A549 (cell line): ENCODE data around the gene ZNF692.

Experiments
- CTCF ChIP-seq: fragments of >200 bp; sonication (Bioruptor Twin); formaldehyde crosslinking; IDR thresholded peaks from 3 replicates; pipeline ENCODE4 v1.5.1; 2016
- JUN ChIP-seq, 2 experiments: fragments of >200 bp; sonication (Bioruptor Twin); formaldehyde crosslinking; IDR thresholded peaks; 2 replicates in 1 of 2; 3 replicates in 1 of 2; pipeline ENCODE4 v1.6.1; 2016 to 2017
- KDM1A ChIP-seq: fragments of 200-600 bp; sonication (generic); IDR thresholded peaks from 2 replicates; pipeline ENCODE4 v1.6.1; 2016; ENCODE audit warnings: low read depth, mild to moderate bottlenecking
- MAFK ChIP-seq: fragments of 450-650 bp; IDR thresholded peaks from 2 replicates; pipeline ENCODE4 v1.6.1; 2014; ENCODE audit not compliant: partially characterized antibody
- MAX ChIP-seq: IDR thresholded peaks from 2 replicates; pipeline ENCODE4 v1.6.1; 2012
- MYC ChIP-seq: IDR thresholded peaks from 2 replicates; pipeline ENCODE4 v1.6.1; 2012; ENCODE audit warnings: mild to moderate bottlenecking, inconsistent platforms, low read length, improper control_type of control experiment, borderline replicate concordance
- POLR2A ChIP-seq: IDR thresholded peaks from 2 replicates; pipeline ENCODE4 v1.6.1; 2012; ENCODE audit warnings: mild to moderate bottlenecking, low read length
- POLR2AphosphoS2 ChIP-seq: conservative IDR thresholded peaks from 2 replicates; pipeline ENCODE4 v1.6.1; 2012; ENCODE audit warnings: low read length, improper control_type of control experiment, inconsistent platforms
- RAD21 ChIP-seq, 2 experiments: fragments of >200 bp in 1 of 2; sonication (Bioruptor Twin) in 1 of 2; formaldehyde crosslinking in 1 of 2; IDR thresholded peaks in 1 of 2; conservative IDR thresholded peaks in 1 of 2; 2 replicates in 1 of 2; 3 replicates in 1 of 2; pipeline ENCODE4 v1.6.1; 2012 to 2018; ENCODE audit warnings: inconsistent platforms in 1 of 2
- RARB ChIP-seq: fragments of 250-450 bp; sonication (Bioruptor Pico); IDR thresholded peaks from 2 replicates; pipeline ENCODE4 v1.8.0; 2021; ENCODE audit warnings: mild to moderate bottlenecking, moderate library complexity
- REST ChIP-seq: fragments of 200-600 bp; sonication (generic); IDR thresholded peaks from 2 replicates; pipeline ENCODE4 v1.6.1; 2016; ENCODE audit warnings: antibody characterized with exemption, mild to moderate bottlenecking, moderate library complexity
- RNF2 ChIP-seq: fragments of 200-600 bp; sonication (generic); IDR thresholded peaks from 2 replicates; pipeline ENCODE4 v1.6.1; 2016; ENCODE audit warnings: low read depth, mild to moderate bottlenecking, antibody characterized with exemption, moderate library complexity, borderline replicate concordance
- SMC3 ChIP-seq: fragments of >200 bp; sonication (Bioruptor Twin); formaldehyde crosslinking; IDR thresholded peaks from 3 replicates; pipeline ENCODE4 v1.6.1; 2018; ENCODE audit warnings: inconsistent platforms
- SREBF2 ChIP-seq: fragments of 450-650 bp; IDR thresholded peaks from 2 replicates; pipeline ENCODE4 v1.6.1; 2014; ENCODE audit warnings: mild to moderate bottlenecking, moderate library complexity

- no peak for TF ChIP-seq CTCF
- no peak for TF ChIP-seq RNF2
- no peak for TF ChIP-seq SMC3
- no peak for TF ChIP-seq RAD21 (conservative IDR thresholded peaks at IDR 0.05 in 1 of 2, IDR thresholded peaks at IDR 0.05 in 1 of 2)
- no peak for TF ChIP-seq REST
- TF ChIP-seq KDM1A: no peak
- no peak for TF ChIP-seq POLR2AphosphoS2
- TF ChIP-seq MYC: no peak
- no peak for TF ChIP-seq SREBF2
- no peak for TF ChIP-seq POLR2A
- no peak for TF ChIP-seq MAX
- no peak for TF ChIP-seq RARB (CRISPR knock-in tag)
- no peak for TF ChIP-seq MAFK
- no peak for TF ChIP-seq JUN (IDR thresholded peaks at IDR 0.05)
Observed at GRCh38 chr1:248811514-248812490, 47.1 kb downstream of the ZNF692 start.
